ENCODE measurements around the gene PTPN1. TPM values are rescaled to one million over a fixed set of nuclear protein-coding genes. Genes with fewer than 3 reads are reported as not detected.

Gene PTPN1
- total and polyA plus RNA-seq, 2 donors (not counting 3 experiments of a cell fraction or from before 2014, with no cell fraction given): 41.1 to 64.3 TPM

DNA sequence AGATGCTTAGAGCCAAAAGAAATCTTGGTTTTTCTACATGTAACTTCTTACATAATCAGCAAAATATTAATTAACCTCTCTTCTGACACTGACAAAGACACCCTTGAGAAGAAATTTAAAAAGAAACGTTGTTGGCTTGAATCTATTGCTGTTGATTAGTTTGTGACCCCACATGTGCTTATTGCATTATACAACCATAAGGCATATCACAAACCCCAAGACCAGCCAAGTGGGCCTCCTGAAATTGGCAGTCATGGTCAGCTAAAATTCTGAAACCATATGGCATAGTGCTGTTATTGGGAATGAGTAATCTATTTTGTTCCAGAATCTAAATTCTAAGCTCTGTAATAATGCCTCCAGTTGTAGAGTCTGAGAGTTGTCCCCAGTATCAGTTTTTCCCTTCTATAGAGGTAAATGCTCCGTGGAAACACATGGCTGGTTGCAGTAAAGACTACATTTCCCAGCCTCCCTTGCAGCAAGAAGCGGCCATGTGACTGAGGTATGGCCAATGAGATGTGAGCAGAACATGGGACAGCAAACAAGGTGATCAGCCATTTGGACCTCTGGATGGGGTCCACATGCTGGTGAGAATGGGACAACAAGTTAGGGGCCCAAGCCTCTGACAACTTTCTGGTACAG lies 42.3 kb upstream of the PTPN1 start:
- no peak overlapping the region for H3K9ac ChIP-seq (replicated peaks; ENCODE audit: extremely low read depth, insufficient read depth, low read length)
- CTCF ChIA-PET: interaction anchor here (1.6 to 2.2 kb wide), 3 partner anchors 39 to 112 kb away, joined by 3 to 6 read pairs (median 5); no protein-coding TSS in a partner anchor
- H3K9me1 ChIP-seq (replicated peaks; ENCODE audit: control insufficient read depth, extremely low read depth, insufficient read depth, low read length): no peaks in the 10 kb centered on the region
- BruUV-seq (replicated peaks): no TSS peak
- TF ChIP-seq, protein P1, sequence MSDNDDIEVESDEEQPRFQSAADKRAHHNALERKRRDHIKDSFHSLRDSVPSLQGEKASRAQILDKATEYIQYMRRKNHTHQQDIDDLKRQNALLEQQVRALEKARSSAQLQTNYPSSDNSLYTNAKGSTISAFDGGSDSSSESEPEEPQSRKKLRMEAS (IDR thresholded peaks at IDR 0.05; ENCODE audit: insufficient read depth, insufficient read length): peak; percentile 94
- TF ChIP-seq GATA2 (IDR thresholded peaks at IDR 0.05; ENCODE audit: insufficient read depth, insufficient read length, low read depth, low read length): no peak
- no peaks in the 10 kb centered on the region for H4K20me1 ChIP-seq (replicated peaks; ENCODE audit: control insufficient read depth, extremely low read depth, insufficient read depth, low read length)
- no peak overlapping the region for H2AFZ ChIP-seq (ENCODE audit: low read depth, low read length)
- no peaks in the 10 kb centered on the region for H3K27me3 ChIP-seq (ENCODE audit: control insufficient read depth in 2 of 2, insufficient read depth in 2 of 2, low read length in 2 of 2)
- DNase-seq (ENCODE audit: low read depth, low spot score) (peak; percentile 63), FAIRE-seq (peak; percentile 71)
- POLR2A ChIA-PET: no interaction called here
- H3K4me1 ChIP-seq (ENCODE audit: control insufficient read depth, extremely low read depth, insufficient read depth, low read length): peaks cover 22% of the 10 kb centered on the region
- dilution Hi-C loops (cut with MboI; ENCODE audit: extremely low pct_ligation_motif_present, low sequenced_read_pairs) (no loop called here), intact Hi-C loops (cut with micrococcal nuclease) (loop anchor here (10.0 kb wide), 1 partner anchor 483 kb away; the partner anchor contains the start of gene SNAI1)
- H3K36me3 ChIP-seq (ENCODE audit: control insufficient read depth in 2 of 2, extremely low read depth in 1 of 2, insufficient read depth in 2 of 2, low read length in 2 of 2): no peaks in the 10 kb centered on the region
- H3K4me2 ChIP-seq (ENCODE audit: insufficient read depth, low read length): no peak overlapping the region
- H3K9me3 ChIP-seq (replicated peaks; ENCODE audit: control insufficient read depth, insufficient read depth, low read length): no peaks in the 10 kb centered on the region
- H3K79me2 ChIP-seq (ENCODE audit: control insufficient read depth, insufficient read depth, low read length): no peaks in the 10 kb centered on the region
- H3K4me3 ChIP-seq (replicated peaks in 1 of 3; ENCODE audit: insufficient read depth in 1 of 3, low read depth in 1 of 3, low read length in 3 of 3): no peak overlapping the region
- H3K27ac ChIP-seq (ENCODE audit: insufficient read depth, low read depth, low read length): no peak overlapping the region

DNA sequence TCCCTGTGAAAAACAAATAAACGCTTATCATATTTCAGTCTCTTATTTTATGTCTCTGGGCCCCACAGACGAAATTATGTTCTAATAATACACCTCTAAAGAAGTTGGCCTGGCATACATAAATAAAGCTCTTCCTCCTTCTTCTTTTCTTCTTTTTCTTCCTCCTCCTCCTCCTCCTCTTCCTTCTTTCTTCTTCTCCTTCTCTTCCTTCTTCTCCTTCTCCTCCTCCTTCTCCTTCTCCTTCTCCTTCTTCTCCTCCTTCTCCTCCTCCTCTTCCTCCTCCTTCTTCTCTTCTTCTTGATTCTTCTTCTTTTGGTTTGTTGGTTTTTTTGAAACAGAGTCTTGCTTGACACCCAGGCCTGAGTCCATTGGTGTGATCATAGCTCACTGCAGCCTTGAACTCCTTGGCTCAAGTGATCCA lies 41.8 kb upstream of the PTPN1 start:
- Histone ChIP-seq H3K9ac (replicated peaks; ENCODE audit: extremely low read depth, insufficient read depth, low read length) (no peak overlapping the region), H3K9me3 (replicated peaks; ENCODE audit: control insufficient read depth, insufficient read depth, low read length) (no peaks in the 10 kb centered on the region), H3K9me1 (replicated peaks; ENCODE audit: control insufficient read depth, extremely low read depth, insufficient read depth, low read length) (no peaks in the 10 kb centered on the region), H3K4me2 (ENCODE audit: insufficient read depth, low read length) (no peak overlapping the region), H3K4me3 (replicated peaks in 1 of 3; ENCODE audit: insufficient read depth in 1 of 3, low read depth in 1 of 3, low read length in 3 of 3) (no peak overlapping the region), H3K36me3 (ENCODE audit: control insufficient read depth in 2 of 2, extremely low read depth in 1 of 2, insufficient read depth in 2 of 2, low read length in 2 of 2) (no peaks in the 10 kb centered on the region), H3K27me3 (ENCODE audit: control insufficient read depth in 2 of 2, insufficient read depth in 2 of 2, low read length in 2 of 2) (no peaks in the 10 kb centered on the region), H4K20me1 (replicated peaks; ENCODE audit: control insufficient read depth, extremely low read depth, insufficient read depth, low read length) (no peaks in the 10 kb centered on the region), H3K79me2 (ENCODE audit: control insufficient read depth, insufficient read depth, low read length) (no peaks in the 10 kb centered on the region), H3K4me1 (ENCODE audit: control insufficient read depth, extremely low read depth, insufficient read depth, low read length) (peaks cover 22% of the 10 kb centered on the region), H2AFZ (ENCODE audit: low read depth, low read length) (no peak overlapping the region), H3K27ac (ENCODE audit: insufficient read depth, low read depth, low read length) (no peak overlapping the region)
- ChIA-PET POLR2A (no interaction called here), CTCF (interaction anchor here (2.0 kb wide), 1 partner anchor 102 kb away, joined by 5 read pairs; no protein-coding TSS in a partner anchor)
- BruUV-seq (replicated peaks): no TSS peak
- dilution Hi-C loops (cut with MboI; ENCODE audit: extremely low pct_ligation_motif_present, low sequenced_read_pairs) (no loop called here), intact Hi-C loops (cut with micrococcal nuclease) (loop anchor here (10.0 kb wide), 1 partner anchor 484 kb away; the partner anchor contains the start of gene SNAI1)
- DNase-seq (ENCODE audit: low read depth, low spot score): no peak
- FAIRE-seq: no peak
- no peak for TF ChIP-seq POLR2AphosphoS5 (IDR thresholded peaks at IDR 0.05; ENCODE audit: insufficient read depth, low read depth, low read length)
- TF ChIP-seq, protein P2, sequence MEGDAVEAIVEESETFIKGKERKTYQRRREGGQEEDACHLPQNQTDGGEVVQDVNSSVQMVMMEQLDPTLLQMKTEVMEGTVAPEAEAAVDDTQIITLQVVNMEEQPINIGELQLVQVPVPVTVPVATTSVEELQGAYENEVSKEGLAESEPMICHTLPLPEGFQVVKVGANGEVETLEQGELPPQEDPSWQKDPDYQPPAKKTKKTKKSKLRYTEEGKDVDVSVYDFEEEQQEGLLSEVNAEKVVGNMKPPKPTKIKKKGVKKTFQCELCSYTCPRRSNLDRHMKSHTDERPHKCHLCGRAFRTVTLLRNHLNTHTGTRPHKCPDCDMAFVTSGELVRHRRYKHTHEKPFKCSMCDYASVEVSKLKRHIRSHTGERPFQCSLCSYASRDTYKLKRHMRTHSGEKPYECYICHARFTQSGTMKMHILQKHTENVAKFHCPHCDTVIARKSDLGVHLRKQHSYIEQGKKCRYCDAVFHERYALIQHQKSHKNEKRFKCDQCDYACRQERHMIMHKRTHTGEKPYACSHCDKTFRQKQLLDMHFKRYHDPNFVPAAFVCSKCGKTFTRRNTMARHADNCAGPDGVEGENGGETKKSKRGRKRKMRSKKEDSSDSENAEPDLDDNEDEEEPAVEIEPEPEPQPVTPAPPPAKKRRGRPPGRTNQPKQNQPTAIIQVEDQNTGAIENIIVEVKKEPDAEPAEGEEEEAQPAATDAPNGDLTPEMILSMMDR (IDR thresholded peaks at IDR 0.05; ENCODE audit: extremely low read depth in 1 of 2, insufficient read depth in 1 of 2, low read depth in 1 of 2, low read length in 2 of 2): no peak
- TF ChIP-seq EZH2 (IDR thresholded peaks at IDR 0.05; ENCODE audit: borderline replicate concordance, low read depth, low read length, severe bottlenecking): no peak
- no peak for TF ChIP-seq FOS (IDR thresholded peaks at IDR 0.05; ENCODE audit: borderline replicate concordance, insufficient read depth, low read length)

Measured in endothelial cell of umbilical vein (primary cell).